Lung (tissue), 12 donors: ENCODE results near the gene MAPK9. TPM values are rescaled to one million over a fixed set of nuclear protein-coding genes. Genes with fewer than 3 reads are reported as not detected.

Source experiments
- ATAC-seq: fragments of 200-7000 bp; cut with Tn5 transposase; one replicate; pipeline ENCODE4 v1.9.1; 2020; ENCODE audit warnings: moderate number of reproducible peaks; ENCODE audit not compliant: insufficient read depth, low FRiP score
- DNase-seq, 3 donors: peaks; one replicate each; pipeline ENCODE4 v3.0.0-alpha.2; 2013 to 2017
- H3K27ac ChIP-seq, 2 donors: one replicate each; pipeline ENCODE4 v1.5.1; 2013; ENCODE audit warnings: mild to moderate bottlenecking in 2 of 2, moderate library complexity in 2 of 2, control low read depth in 1 of 2, inconsistent platforms in 1 of 2, low read depth in 1 of 2, low read length in 1 of 2
- H3K27me3 ChIP-seq, 3 donors: one replicate each; pipeline ENCODE4 v1.5.1; 2013; ENCODE audit warnings: low read length in 2 of 3; ENCODE audit not compliant: control insufficient read depth in 3 of 3, insufficient read depth in 3 of 3
- H3K36me3 ChIP-seq, 4 donors: one replicate each; pipeline ENCODE4 v1.5.1; 2013; ENCODE audit warnings: low read length in 4 of 4, mild to moderate bottlenecking in 1 of 4, moderate library complexity in 1 of 4; ENCODE audit not compliant: control insufficient read depth in 4 of 4, insufficient read depth in 4 of 4
- H3K4me1 ChIP-seq, 5 donors: one replicate each; pipeline ENCODE4 v1.5.1; 2013; ENCODE audit warnings: low read length in 5 of 5, mild to moderate bottlenecking in 2 of 5, moderate library complexity in 1 of 5; ENCODE audit not compliant: control insufficient read depth in 5 of 5, insufficient read depth in 5 of 5
- H3K4me3 ChIP-seq: one replicate; pipeline ENCODE4 v1.5.1; 2013; ENCODE audit warnings: mild to moderate bottlenecking, control low read depth, moderate library complexity
- H3K9ac ChIP-seq, 2 donors: one replicate each; pipeline ENCODE4 v1.5.1; 2013; ENCODE audit warnings: low read length in 2 of 2, control low read depth in 1 of 2; ENCODE audit not compliant: insufficient read depth in 1 of 2
- H3K9me3 ChIP-seq, 4 donors: one replicate each; pipeline ENCODE4 v1.5.1; 2013; ENCODE audit warnings: low read length in 3 of 4, mild to moderate bottlenecking in 1 of 4, moderate library complexity in 1 of 4; ENCODE audit not compliant: control insufficient read depth in 4 of 4, insufficient read depth in 3 of 4
- CTCF ChIP-seq: IDR thresholded peaks from 2 replicates; pipeline ENCODE4 v1.5.1; 2012; ENCODE audit warnings: mild to moderate bottlenecking; ENCODE audit errors: control extremely low read depth, extremely low read depth
- WGBS, 2 donors: extraction: QIAGEN DNeasy Blood & Tissue Kit; methylation state at CpG; one replicate each; pipeline ENCODE4 v1.1.7; 2013; 5-methylcytosine and 5-hydroxymethylcytosine counted together
- polyA plus RNA-seq, 2 donors: library from polyadenylated mRNA; stranded (reverse); fragments of 200-250 nt; gene quantifications; one replicate each; pipeline ENCODE4 v1.2.1, GENCODE V29; 2013
- total RNA-seq, 2 donors: library from RNA; depleted of rRNA in 1 of 2; stranded (reverse); fragments of >200 nt in 1 of 2; gene quantifications; one replicate each; pipeline ENCODE4 v1.2.1, GENCODE V29; 2014 to 2021
- donor health status: control.
- donor health status: control.
- donor health status: Bipolar disorder and iron deficiency.
- donor health status: healthy.
- donor health status: DM: yes; HTN: yes; CAD: no.

Gene MAPK9
- total and polyA plus RNA-seq, 4 donors: 13.1 to 38.1 (median 23.6) TPM

DNA sequence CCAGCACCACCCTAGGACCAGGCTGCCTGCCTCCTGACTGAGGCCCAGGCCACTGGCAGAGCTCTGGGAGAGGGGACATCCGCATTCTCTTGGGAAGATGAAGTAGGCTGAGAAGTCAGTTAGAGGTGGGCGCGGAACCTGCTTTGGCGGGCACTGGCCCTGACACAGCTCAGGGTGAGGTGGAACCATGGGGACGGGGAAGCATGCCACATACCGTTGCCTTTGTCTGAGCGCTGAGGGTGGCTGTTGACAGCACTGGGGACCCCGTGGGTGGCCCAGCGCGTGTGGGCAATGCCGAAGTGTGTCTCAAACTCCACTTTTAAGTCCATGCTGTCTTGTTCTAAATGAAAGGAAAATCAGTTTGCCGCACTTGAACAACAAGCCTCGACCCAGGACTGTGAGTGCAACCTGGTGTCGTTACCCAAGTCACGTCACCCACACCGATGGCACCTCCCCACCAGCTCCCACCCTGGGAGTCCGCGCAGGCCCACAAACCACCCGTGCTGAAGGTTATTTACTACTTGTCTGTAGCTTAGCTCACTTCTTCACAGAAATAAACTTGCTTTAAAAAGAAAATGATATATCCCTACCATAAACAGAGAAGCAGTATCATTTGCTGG lies 43.8 kb upstream of the MAPK9 start:
- Histone ChIP-seq H3K27me3 (no peaks in the 10 kb centered on the region), H3K9ac (no peak overlapping the region), H3K27ac (no peak overlapping the region), H3K9me3 (peaks cover 0 to 3% (median 0%) of the 10 kb centered on the region in 4 donors), H3K36me3 (peaks cover 0 to 5% (median 2%) of the 10 kb centered on the region in 4 donors), H3K4me3 (no peak overlapping the region), H3K4me1 (peaks cover 0 to 11% (median 3%) of the 10 kb centered on the region in 5 donors)
- WGBS, 2 donors: 94% methylated on average over 19 of the region's 19 CpGs
- TF ChIP-seq CTCF: no peak
- ATAC-seq: no peak
- no peak for DNase-seq

DNA sequence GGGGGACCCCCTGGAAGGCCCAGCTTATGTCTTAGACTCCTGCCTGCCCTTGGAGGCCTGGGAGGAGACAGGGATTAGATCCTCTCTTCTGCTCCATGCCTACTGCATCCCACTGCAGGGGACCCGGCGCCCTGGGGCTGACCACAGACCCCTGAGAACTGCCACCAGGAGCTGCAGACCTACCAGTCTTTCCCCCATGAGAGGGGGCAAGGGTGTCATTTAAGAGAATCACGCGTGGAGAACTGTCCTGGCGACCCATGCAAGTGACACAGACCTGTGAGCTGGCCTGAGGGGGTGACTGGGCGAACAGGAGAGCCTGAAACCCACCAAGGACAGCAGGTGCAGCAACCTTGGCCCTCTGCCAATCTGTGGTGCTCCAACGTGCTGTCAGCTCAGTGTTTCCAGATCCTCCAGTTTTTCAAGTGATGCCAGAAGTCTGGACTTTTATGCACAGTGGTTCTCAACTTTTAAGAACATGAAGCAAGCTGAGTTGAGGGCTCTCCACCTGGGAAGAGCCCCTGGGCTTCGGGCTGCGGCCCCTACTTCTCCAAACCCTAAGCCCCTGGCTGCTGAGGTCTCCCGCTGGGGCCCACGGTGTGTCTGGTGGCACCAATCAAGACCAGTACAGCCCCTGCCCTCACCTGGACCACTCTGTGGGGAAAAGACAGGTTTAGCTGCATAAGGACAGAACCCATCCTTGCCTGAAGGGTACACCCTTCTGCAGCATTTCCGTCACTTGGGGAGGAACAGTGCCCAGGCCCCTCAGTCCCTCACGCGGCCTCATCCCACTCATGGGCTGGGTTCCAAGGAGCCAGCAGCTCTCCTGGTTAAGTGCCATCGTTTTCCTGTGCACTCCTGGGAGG lies 43.1 kb upstream of the MAPK9 start:
- Histone ChIP-seq H3K9ac (no peak overlapping the region), H3K27me3 (no peaks in the 10 kb centered on the region), H3K4me1 (peaks cover 0 to 15% (median 8%) of the 10 kb centered on the region in 5 donors), H3K27ac (no peak overlapping the region), H3K4me3 (no peak overlapping the region), H3K36me3 (peaks cover 0 to 5% (median 2%) of the 10 kb centered on the region in 4 donors), H3K9me3 (peaks cover 0 to 2% (median 0%) of the 10 kb centered on the region in 4 donors)
- DNase-seq: no peak
- no peak for TF ChIP-seq CTCF
- no peak for ATAC-seq
- WGBS, 2 donors: 79 to 81% methylated on average over 15 of the region's 15 CpGs

- no peaks in the 10 kb centered on the region for H3K27me3 ChIP-seq
- no peak overlapping the region for H3K9ac ChIP-seq
- no peak overlapping the region for H3K4me3 ChIP-seq
- no peak for DNase-seq
- peaks cover 0 to 15% (median 8%) of the 10 kb centered on the region in 5 donors for H3K4me1 ChIP-seq
- H3K27ac ChIP-seq: no peak overlapping the region
- WGBS, 2 donors: 92 to 93% methylated on average over 6 of the region's 6 CpGs
- no peak for TF ChIP-seq CTCF
- H3K36me3 ChIP-seq: peaks cover 0 to 5% (median 2%) of the 10 kb centered on the region in 4 donors
- peaks cover 0 to 2% (median 0%) of the 10 kb centered on the region in 4 donors for H3K9me3 ChIP-seq
- no peak for ATAC-seq
Measured at GRCh38 chr5:180334176-180334575, 42.3 kb upstream of the MAPK9 start.
